Astrocyte of the spinal cord (primary cell): ENCODE results near the gene ACAT2.
"Not testable (repeated sequence)": the region's sequence is repeated elsewhere in the genome, so short reads cannot be mapped to it uniquely, and the experiment has no call there.

Experiments used
- DNase-seq: peaks from one replicate; pipeline ENCODE4 v3.0.0; 2011; ENCODE audit warnings: low read depth, low spot score
- H3K4me3 ChIP-seq: 2 replicates; pipeline ENCODE4 v1.5.1; 2011; ENCODE audit warnings: low read depth, mild to moderate bottlenecking, low read length, moderate library complexity
- in situ Hi-C: cut with HindIII; loops from 2 replicates; pipeline ENCODE4 v1.10.0; 2017; ENCODE audit warnings: low sequenced_read_pairs
- TF ChIP-seq, protein P1 (sequence below): IDR thresholded peaks from 2 replicates; pipeline ENCODE4 v1.5.1; 2012; ENCODE audit warnings: low read depth, mild to moderate bottlenecking, low read length, inconsistent platforms

Gene ACAT2

GRCh38 chr6:159821122-159821521 is 59.3 kb downstream of the ACAT2 start:
- no peak for DNase-seq
- H3K4me3 ChIP-seq, result no peak overlapping the region
- TF ChIP-seq, protein P1, sequence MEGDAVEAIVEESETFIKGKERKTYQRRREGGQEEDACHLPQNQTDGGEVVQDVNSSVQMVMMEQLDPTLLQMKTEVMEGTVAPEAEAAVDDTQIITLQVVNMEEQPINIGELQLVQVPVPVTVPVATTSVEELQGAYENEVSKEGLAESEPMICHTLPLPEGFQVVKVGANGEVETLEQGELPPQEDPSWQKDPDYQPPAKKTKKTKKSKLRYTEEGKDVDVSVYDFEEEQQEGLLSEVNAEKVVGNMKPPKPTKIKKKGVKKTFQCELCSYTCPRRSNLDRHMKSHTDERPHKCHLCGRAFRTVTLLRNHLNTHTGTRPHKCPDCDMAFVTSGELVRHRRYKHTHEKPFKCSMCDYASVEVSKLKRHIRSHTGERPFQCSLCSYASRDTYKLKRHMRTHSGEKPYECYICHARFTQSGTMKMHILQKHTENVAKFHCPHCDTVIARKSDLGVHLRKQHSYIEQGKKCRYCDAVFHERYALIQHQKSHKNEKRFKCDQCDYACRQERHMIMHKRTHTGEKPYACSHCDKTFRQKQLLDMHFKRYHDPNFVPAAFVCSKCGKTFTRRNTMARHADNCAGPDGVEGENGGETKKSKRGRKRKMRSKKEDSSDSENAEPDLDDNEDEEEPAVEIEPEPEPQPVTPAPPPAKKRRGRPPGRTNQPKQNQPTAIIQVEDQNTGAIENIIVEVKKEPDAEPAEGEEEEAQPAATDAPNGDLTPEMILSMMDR, result no peak
- in situ Hi-C loops, result no loop called here

GRCh38 chr6:159821726-159822125 is 59.9 kb downstream of the ACAT2 start:
- TF ChIP-seq, protein P1, result no peak

DNA sequence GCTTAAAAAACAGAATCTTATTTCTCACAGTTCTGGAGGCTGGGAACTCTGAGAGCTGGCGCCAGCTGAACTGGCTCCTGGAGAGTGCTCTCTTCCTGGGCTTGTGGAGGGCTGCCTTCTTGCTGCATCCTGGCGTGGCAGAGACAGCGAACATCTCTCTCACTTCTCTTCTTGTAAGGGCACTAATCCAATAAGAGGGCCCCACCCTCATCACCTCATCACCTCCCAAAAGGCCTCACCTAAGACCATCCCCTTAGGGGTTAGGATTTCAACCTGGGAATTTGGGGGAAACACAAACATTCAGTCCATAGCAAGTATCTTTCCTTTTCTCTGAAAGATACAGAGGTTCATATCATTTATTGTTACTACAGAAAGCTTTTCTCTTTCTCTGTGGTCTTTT is 62.1 kb downstream of the ACAT2 start:
- in situ Hi-C loops, result no loop called here
- TF ChIP-seq, protein P1, result no peak

More at GRCh38 chr6:159821726-159822125, 59.9 kb downstream of the ACAT2 start:
- no peak overlapping the region for H3K4me3 ChIP-seq
- no peak for DNase-seq
- in situ Hi-C loops, result no loop called here

DNA sequence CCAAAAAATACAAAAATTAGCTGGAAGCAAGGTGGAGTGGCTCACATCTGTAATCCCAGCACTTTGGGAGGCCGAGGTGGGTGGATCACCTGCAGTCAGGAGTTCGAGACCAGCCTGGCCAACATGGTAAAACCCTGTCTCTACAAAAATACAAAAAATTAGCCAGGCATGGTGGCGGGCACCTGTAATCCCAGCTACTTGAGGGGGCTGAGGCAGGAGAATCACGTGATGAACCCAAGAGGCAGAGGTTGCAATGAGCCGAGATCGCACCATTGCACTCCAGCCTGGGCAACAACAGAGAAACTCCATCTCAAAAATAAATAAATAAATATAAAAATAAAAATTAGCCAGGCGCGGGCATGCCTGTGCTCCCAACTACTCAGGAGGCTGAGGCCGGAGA is 62.8 kb downstream of the ACAT2 start:
- DNase-seq, H3K4me3 ChIP-seq, in situ Hi-C loops: not testable (repeated sequence)

More for the DNA sequence above, 62.1 kb downstream of the ACAT2 start:
- no peak overlapping the region for H3K4me3 ChIP-seq
- DNase-seq, result no peak

GRCh38 chr6:159826004-159826403 is 64.2 kb downstream of the ACAT2 start:
- no peak for DNase-seq
- TF ChIP-seq, protein P1, result no peak
- in situ Hi-C loops, result no loop called here
- no peak overlapping the region for H3K4me3 ChIP-seq

DNA sequence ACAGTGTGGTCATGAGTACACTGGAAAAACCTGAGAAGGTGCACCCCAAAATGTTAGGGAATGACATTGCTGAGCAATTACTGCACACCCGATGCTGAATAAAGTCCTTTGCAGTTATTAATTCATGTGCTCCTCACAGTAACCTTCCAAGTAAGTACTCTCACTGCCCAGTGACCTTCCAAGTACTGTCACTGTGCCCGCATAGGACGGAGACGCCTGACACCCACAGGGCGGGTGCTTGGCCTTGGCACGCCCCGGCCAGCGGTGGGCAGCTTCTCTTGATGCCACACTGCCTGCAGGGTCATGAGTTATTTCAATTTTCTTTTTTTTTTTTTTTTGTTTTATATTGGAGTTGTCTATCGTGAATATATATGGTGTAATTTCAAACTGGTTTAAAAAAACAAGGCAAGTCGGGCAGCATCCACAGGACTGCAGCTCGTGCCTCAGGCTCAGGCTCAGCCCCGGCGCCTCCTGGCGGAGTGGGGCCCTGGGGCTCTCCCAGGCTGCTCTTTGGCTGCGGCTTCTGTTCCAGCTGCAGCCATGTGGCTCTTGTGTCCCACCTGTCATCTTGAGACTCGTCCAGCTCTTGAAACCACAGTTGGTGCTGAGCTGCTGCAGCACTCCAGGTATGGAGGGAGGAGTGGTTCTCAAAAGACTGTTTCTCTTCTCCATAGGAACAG is 65.3 kb downstream of the ACAT2 start:
- H3K4me3 ChIP-seq, result no peak overlapping the region
- in situ Hi-C loops, result no loop called here
- TF ChIP-seq, protein P1, result no peak
- no peak for DNase-seq

- H3K4me3 ChIP-seq, result no peak overlapping the region
- TF ChIP-seq, protein P1, result no peak
- DNase-seq, result no peak
- in situ Hi-C loops, result no loop called here
These were observed 66.2 kb downstream of the ACAT2 start for GRCh38 chr6:159828074-159828473.
